GM04503 (cell line): ENCODE measurements around the gene PCDHGB4.
"Not testable (repeated sequence)": the region's sequence is repeated elsewhere in the genome, so short reads cannot be mapped to it uniquely, and the experiment has no call there.

Experiments
- DNase-seq: peaks from one replicate; pipeline ENCODE4 v3.0.0-alpha.2; 2012; ENCODE audit warnings: low read depth

The PCDHGB4 gene

DNA sequence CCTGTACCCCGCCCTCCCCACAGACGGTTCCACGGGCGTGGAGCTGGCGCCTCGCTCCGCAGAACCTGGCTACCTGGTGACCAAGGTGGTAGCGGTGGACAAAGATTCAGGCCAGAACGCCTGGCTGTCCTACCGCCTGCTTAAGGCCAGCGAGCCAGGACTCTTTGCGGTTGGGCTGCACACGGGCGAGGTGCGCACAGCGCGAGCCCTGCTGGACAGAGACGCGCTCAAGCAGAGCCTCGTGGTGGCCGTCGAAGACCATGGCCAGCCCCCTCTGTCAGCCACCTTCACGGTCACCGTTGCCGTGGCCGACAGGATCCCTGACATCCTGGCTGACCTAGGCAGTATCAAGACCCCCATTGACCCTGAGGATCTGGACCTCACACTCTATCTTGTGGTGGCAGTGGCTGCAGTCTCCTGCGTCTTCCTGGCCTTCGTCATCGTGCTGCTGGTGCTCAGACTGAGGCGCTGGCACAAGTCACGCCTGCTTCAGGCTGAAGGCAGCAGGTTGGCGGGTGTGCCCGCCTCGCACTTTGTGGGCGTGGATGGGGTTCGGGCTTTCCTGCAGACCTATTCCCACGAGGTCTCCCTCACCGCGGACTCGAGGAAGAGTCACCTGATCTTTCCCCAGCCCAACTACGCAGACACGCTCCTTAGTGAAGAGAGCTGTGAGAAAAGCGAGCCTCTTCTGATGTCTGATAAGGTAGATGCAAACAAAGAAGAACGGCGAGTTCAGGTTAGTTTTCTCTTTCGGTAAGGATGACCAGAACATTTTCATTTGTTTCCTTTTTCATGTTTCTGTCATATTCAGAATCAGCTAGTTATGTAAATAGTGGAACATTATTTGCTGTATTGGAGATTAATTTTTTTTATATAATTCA lies 21.2 kb upstream of the PCDHGB4 start:
- DNase-seq = no peak

DNA sequence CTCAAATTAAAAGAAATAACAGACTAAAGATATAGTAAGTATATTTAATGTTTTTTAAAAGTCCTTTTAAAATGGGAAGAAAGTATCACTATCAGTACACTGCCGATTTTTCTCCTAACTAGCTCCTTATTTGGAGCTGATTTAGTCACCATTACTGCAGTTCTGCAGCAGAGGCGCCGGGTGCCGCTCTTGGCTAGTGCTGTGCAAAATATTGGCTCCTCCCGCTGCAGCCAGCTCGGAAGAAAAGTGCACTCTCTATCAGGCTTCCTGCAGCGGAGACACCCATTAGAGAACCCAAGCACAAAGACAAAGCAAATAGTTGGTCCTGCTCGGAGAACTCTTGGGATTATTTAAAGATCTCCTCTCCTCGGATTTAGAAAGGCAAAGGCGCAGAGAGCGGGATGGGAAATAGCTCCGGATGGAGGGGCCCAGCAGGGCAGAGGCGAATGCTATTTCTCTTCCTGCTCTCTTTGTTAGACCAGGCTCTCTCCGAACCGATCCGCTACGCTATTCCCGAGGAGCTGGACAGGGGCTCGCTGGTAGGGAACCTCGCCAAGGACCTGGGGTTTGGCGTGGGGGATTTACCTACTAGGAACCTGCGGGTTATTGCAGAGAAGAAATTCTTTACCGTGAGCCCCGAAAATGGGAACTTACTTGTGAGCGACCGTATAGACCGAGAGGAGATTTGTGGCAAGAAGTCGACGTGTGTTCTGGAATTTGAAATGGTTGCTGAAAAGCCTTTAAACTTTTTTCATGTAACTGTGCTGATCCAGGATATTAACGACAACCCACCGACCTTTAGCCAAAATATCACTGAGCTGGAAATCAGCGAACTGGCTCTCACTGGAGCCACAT lies 17.3 kb upstream of the PCDHGB4 start, which contains the start of gene PCDHGB3:
PCDHGB3 (plus strand) TSS at position 249 of the 855 bp plus-strand sequence; CDS start at position 402, 153 bp downstream.
- peak; percentile 9 for DNase-seq

DNA sequence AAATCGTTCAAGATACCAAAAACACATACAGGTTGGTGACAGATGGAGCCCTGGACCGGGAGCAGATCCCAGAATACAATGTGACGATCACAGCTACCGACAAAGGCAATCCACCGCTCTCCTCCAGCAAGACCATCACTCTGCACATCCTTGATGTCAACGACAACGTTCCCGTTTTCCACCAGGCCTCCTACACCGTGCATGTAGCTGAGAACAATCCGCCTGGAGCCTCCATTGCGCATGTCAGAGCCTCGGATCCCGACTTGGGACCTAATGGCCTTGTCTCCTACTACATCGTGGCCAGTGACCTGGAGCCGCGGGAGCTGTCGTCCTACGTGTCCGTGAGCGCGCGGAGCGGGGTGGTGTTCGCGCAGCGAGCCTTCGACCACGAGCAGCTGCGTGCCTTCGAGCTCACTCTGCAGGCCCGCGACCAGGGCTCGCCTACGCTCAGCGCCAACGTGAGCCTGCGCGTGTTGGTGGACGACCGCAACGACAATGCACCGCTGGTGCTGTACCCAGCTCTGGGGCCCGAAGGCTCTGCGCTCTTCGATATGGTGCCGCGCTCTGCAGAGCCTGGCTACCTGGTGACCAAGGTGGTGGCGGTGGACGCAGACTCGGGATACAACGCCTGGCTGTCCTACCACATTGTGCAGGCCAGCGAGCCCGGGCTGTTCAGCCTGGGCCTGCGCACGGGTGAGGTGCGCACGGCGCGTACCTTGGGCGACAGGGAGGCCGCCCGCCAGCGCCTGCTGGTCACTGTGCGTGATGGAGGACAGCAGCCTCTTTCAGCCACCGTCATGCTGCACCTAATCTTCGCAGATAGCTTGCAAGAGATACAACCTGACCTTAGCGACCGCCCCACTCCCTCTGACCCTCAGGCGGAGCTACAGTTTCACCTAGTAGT lies 15.7 kb upstream of the PCDHGB4 start:
- no peak for DNase-seq

DNA sequence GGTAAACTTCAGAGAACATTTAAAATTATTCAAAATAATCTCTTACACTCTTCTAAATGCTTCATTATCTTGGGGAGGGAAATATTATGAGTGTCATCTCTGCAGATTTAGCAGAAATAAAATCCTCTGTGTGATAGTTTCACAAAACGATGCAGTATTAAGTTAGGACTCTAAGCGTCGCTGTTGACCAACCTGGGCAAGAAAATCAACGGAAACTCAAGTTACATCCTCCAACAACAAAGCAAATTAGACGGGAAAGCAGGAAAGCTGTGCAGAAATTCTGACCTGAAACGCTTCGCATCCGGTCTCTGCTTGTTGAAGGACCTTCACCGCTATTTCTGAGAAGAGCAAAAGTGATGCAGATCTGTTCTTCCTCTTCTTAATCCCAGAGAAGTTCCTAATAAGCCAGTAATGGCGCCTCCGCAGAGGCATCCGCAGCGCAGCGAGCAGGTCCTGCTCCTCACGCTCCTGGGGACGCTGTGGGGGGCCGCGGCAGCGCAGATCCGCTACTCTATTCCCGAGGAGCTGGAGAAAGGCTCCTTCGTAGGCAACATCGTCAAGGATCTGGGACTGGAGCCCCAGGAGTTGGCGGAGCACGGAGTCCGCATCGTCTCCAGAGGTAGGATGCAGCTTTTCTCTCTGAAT lies 13.7 kb upstream of the PCDHGB4 start, which contains the start of gene PCDHGA6:
PCDHGA6 (plus strand) TSS at position 219 of the 645 bp plus-strand sequence; CDS start at position 412, 193 bp downstream.
- DNase-seq = peak; percentile 15

DNA sequence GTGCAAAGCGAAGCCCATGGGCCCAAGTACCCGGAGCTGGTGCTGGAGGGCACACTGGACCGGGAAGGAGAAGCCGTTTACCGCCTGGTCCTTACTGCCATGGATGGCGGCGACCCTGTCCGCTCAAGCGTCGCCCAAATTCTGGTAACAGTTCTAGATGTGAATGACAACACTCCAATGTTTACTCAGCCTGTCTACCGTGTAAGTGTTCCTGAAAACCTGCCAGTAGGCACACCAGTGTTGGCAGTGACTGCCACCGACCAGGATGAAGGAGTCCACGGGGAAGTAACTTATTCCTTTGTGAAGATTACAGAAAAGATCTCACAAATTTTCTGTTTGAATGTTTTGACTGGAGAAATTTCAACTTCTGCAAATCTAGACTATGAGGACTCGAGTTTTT lies 12.9 kb upstream of the PCDHGB4 start:
- DNase-seq = no peak

DNA sequence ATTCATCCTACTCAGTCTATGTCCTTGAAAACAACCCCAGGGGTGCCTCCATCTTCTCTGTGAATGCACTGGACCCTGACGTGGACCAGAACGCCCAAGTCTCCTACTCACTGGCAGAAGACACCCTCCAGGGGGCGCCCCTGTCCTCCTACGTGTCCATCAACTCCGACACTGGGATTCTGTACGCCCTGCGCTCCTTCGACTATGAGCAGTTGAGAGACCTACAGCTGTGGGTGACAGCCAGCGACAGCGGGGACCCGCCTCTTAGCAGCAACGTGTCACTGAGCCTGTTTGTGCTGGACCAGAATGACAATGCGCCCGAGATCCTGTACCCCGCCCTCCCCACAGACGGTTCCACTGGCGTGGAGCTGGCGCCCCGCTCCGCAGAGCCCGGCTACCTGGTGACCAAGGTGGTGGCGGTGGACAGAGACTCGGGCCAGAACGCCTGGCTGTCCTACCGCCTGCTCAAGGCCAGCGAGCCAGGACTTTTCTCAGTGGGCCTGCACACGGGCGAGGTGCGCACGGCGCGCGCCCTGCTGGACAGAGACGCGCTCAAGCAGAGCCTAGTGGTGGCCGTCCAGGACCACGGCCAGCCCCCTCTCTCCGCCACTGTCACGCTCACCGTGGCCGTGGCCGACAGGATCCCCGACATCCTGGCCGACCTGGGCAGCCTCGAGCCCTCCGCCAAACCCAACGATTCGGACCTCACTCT lies 11.9 kb upstream of the PCDHGB4 start:
- DNase-seq = not testable (repeated sequence)

DNA sequence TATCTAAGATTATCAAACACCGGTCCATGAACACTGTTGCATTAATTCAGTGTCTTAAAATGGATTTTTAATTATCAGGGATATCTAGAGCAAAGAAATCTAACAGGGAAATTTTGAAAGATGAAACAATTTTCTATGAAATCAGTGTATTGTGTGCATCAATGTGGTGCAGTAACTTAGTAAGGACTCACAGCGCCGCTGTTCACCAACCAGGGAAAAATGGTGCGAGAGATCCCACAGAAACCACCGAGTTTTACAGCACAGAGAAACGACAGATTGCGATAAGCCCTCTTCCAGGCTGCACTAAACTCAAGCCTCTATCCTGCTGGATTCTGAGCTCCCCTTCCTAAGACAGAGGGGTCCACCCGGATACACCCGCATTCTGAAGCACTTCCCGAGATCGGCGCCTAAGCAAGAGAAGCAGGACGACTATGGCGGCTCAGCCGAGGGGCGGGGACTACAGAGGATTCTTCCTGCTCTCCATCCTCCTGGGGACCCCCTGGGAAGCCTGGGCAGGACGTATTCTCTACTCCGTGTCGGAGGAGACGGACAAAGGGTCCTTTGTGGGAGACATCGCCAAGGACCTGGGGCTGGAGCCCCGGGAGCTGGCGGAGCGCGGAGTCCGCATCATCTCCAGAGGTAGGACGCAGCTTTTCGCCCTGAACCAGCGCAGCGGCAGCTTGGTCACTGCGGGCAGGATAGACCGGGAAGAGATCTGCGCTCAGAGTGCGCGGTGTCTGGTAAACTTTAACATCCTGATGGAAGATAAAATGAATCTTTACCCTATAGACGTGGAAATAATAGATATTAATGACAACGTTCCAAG lies 4.8 kb upstream of the PCDHGB4 start, which contains the start of gene PCDHGA7:
PCDHGA7 (plus strand) TSS at position 274 of the 826 bp plus-strand sequence; CDS start at position 432, 158 bp downstream.
- DNase-seq = no peak

DNA sequence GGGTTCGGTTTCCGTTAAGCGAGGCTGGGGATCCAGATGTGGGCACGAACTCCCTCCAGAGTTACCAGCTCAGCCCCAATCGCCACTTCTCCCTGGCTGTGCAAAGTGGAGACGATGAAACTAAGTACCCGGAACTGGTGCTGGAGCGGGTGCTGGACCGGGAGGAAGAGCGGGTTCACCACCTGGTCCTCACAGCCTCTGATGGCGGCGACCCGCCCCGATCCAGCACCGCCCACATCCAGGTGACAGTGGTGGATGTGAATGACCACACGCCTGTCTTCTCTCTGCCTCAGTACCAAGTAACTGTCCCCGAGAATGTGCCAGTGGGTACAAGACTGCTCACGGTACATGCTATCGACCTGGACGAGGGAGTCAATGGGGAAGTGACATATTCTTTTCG lies 4.2 kb upstream of the PCDHGB4 start:
- no peak for DNase-seq

DNA sequence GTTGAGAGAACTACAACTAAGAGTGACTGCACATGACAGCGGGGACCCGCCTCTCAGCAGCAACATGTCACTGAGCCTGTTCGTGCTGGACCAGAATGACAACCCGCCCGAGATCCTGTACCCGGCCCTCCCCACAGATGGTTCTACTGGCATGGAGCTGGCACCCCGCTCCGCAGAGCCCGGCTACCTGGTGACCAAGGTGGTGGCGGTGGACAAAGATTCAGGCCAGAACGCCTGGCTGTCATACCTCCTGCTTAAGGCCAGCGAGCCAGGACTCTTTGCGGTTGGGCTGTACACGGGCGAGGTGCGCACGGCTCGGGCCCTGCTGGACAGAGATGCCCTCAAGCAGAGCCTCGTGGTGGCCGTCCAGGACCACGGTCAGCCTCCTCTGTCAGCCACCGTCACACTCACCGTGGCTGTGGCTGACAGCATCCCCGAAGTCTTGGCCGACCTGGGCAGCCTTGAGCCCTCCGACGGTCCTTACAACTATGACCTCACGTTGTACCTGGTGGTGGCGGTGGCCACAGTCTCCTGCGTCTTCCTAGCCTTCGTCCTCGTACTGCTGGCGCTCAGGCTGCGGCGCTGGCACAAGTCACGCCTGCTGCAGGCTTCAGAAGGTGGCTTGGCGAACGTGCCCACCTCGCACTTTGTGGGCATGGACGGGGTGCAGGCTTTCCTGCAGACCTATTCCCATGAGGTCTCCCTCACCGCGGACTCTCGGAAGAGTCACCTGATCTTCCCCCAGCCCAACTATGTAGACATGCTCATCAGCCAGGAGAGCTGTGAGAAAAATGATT lies 2.8 kb upstream of the PCDHGB4 start:
- DNase-seq = no peak

DNA sequence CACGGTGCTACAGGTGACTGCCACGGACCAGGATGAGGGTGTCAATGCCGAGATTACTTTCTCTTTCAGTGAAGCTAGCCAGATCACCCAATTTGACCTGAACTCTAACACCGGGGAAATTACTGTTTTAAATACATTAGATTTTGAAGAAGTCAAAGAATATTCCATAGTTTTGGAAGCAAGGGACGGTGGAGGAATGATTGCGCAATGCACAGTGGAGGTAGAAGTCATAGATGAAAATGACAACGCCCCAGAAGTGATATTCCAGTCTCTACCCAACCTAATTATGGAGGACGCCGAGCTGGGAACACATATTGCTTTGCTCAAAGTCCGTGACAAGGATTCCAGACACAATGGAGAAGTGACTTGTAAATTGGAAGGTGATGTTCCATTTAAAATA lies 1.2 kb downstream of the PCDHGB4 start:
- DNase-seq = no peak

DNA sequence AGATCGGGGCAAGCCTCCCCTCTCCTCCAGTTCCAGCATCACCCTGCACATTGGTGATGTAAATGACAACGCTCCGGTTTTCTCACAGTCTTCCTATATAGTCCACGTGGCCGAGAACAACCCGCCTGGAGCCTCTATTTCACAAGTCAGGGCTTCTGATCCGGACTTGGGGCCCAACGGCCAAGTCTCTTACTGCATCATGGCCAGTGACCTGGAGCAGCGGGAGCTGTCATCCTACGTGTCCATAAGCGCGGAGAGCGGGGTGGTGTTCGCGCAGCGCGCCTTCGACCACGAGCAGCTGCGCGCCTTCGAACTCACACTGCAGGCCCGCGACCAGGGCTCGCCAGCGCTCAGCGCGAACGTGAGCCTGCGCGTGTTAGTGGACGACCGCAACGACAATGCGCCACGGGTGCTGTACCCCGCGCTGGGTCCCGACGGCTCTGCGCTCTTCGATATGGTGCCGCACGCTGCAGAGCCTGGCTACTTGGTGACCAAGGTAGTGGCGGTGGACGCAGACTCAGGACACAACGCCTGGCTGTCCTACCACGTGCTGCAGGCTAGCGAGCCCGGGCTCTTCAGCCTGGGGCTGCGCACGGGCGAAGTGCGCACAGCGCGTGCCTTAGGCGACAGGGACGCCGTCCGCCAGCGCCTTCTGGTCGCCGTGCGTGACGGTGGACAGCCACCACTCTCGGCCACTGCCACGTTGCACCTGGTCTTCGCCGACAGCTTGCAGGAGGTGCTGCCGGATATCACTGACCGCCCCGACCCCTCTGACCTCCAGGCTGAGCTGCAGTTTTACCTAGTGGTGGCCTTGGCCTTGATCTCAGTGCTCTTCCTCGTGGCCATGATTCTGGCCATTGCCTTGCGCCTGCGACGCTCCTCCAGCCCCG lies 1.9 kb downstream of the PCDHGB4 start:
- no peak for DNase-seq

DNA sequence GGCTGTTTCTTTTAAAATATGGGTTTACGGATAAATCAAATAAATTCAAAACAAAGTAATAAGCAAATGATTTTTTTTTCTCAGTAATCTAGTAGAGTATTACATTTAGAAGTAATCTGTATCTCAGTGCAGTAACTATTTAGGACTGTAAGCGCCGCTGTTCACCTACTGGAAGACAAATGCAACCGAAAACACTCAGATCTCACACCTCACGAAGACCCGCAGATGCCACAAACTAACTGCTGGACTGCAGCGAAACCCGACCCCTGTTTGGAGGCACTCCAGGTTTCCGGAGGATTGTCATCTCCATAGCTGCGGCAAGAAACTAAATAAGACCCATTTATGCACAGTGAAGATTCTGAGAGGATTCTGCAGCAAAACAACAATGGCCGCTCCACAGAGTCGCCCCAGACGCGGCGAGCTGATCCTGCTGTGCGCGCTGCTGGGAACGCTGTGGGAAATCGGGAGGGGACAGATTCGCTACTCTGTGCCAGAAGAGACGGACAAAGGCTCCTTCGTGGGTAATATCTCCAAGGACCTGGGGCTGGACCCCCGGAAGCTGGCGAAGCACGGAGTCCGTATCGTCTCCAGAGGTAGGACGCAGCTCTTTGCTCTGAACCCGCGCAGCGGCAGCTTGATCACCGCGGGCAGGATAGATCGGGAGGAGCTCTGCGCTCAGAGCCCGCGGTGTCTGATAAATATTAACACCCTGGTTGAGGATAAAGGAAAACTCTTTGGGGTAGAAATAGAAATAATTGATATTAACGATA lies 5.1 kb downstream of the PCDHGB4 start, which contains the start of gene PCDHGA8:
PCDHGA8 (plus strand) TSS at position 205 of the 770 bp plus-strand sequence; CDS start at position 386, 181 bp downstream.
- DNase-seq = no peak

DNA sequence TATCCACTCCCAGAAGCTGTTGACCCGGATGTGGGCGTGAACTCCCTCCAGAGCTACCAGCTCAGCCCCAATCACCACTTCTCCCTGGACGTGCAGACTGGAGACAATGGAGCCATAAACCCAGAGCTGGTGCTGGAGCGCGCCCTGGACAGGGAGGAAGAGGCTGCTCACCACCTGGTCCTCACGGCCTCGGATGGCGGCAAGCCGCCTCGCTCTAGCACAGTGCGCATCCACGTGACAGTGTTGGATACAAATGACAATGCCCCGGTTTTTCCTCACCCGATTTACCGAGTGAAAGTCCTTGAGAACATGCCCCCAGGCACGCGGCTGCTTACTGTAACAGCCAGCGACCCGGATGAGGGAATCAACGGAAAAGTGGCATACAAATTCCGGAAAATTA lies 5.8 kb downstream of the PCDHGB4 start:
- no peak for DNase-seq

DNA sequence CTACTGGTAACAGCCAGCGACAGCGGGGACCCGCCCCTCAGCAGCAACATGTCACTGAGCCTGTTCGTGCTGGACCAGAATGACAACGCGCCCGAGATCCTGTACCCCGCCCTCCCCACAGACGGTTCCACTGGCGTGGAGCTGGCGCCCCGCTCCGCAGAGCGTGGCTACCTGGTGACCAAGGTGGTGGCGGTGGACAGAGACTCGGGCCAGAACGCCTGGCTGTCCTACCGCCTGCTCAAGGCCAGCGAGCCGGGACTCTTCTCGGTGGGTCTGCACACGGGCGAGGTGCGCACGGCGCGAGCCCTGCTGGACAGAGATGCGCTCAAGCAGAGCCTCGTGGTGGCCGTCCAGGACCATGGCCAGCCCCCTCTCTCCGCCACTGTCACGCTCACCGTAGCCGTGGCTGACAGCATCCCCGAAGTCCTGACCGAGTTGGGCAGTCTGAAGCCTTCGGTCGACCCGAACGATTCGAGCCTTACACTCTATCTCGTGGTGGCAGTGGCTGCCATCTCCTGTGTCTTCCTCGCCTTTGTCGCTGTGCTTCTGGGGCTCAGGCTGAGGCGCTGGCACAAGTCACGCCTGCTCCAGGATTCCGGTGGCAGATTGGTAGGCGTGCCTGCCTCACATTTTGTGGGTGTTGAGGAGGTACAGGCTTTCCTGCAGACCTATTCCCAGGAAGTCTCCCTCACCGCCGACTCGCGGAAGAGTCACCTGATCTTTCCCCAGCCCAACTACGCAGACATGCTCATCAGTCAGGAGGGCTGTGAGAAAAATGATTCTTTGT lies 7.1 kb downstream of the PCDHGB4 start:
- not testable (repeated sequence) for DNase-seq

DNA sequence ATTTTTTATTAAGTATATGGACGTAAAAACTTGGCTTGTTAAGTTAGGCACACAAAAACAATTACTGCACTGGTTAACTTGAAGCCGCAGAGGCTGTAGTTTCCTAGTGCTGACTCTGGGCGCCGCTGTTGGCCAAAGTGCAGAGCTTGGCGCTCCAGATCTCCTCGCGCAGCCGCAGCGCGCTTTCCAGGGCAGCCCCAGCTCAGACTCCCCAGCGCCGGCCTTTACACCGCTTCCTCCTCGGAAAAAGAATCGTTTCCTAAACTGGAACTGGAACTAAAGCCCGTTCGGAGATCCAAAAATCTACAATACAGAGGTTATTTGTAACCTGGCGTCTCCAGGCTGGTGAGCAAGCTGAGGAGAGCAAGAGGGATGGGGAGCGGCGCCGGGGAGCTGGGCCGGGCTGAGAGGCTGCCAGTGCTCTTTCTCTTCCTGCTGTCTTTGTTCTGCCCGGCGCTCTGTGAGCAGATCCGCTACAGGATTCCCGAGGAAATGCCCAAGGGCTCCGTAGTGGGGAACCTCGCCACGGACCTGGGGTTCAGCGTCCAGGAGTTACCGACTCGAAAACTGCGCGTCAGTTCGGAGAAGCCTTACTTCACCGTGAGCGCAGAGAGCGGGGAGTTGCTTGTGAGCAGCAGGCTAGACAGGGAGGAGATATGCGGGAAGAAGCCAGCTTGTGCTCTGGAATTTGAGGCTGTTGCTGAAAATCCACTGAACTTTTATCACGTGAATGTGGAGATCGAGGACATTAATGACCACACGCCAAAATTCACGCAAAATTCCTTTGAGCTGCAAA lies 10.5 kb downstream of the PCDHGB4 start, which contains the start of gene PCDHGB5:
PCDHGB5 (plus strand) TSS at position 192 of the 796 bp plus-strand sequence; CDS start at position 373, 181 bp downstream.
- DNase-seq = not testable (repeated sequence)
